GM19397 (cell line): Measurements from ENCODE around the gene PPP4R3B.
"Not testable (repeated sequence)": the region's sequence is repeated elsewhere in the genome, so short reads cannot be mapped to it uniquely, and the experiment has no call there.

ENCODE experiments used
- ATAC-seq: cut with Tn5 transposase; IDR thresholded peaks from one replicate; pipeline ENCODE4 v1.9.1; 2021; ENCODE audit warnings: mild to moderate bottlenecking, moderate library complexity; ENCODE audit not compliant: unreplicated experiment

Gene PPP4R3B

DNA sequence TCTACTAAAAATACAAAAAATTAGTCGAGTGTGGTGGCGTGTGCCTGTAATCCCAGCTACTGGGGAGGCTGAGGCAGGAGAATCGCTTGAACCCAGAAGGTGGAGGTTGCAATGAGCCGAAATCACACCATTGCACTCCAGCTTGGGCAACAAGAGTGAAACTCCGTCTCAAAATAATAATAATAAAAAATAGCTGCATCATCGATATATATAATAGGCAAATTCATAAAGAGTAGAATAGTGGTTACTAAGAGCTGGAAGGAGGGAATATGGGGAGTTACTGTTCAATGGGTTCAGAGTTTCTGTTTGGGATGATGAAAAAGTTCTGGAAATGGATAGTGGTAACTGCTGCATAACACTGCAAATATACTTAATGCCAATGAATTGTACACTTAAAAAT, 20.6 kb downstream of the PPP4R3B start:
- ATAC-seq: not testable (repeated sequence)

DNA sequence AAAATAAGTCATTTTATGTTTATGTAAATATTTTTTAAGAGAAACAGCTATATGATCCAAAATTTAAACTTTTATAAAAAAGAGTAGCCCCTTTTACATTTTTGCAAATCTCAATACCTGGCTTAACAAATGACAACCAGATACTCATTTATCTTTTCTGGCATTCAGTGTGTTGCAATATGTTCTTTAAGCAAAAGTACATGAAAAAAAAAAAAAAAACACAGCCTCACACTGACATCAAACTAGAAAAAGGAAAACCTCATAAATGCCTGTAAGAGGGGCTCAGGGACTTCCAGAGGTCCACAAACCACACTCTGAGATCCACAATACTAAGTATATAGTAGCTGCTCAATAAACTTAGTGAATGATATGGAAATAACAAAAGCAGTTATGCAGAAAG, 21.9 kb downstream of the PPP4R3B start:
- ATAC-seq: no peak

DNA sequence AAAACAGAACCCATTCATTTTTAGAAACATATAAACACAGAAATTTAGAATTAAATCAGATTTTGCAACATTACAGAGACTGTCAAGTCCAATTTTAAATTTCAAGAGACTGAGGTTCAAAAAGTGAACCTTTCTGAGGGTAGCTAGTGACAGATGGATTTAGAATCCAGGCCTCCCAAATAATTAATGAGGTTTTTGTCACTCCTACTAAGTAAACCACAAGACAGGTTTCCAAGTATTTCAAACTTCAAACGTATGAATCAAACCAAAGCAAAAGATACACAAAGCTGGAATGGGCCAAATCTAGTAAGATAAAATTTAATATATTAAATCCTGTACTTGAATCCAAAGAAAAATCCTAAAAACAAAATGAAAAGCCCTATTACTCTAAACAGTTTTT, 25.3 kb downstream of the PPP4R3B start:
- ATAC-seq: no peak

DNA sequence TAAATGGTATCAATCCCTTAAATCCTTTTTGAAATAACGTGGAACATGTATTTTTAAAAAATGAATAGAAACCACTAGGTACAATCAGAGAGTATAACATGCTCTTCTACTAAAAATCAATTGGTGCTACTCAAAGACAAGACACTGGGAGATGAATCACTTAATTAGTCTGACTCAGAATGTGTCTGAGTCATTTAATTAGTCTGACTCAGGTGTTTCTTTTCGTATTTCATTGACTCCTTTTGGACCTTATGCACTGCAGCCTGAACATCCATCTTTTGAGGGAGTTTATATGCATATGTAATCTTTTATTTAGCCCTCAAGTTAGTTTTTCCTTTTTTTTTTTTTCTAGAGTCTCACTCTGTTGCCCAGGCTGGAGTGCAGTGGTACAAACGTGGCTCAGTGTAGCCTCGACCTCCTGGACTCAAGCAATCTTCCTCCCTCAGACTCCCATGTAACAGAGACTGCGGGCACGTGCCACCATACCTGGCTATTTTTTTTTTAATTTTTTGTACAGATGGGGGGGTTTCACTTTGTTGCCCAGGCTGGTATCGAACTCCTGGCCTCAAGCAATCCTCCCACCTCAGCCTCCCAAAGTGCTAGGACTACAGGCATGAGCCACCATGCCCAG, 26.5 kb downstream of the PPP4R3B start:
- no peak for ATAC-seq

DNA sequence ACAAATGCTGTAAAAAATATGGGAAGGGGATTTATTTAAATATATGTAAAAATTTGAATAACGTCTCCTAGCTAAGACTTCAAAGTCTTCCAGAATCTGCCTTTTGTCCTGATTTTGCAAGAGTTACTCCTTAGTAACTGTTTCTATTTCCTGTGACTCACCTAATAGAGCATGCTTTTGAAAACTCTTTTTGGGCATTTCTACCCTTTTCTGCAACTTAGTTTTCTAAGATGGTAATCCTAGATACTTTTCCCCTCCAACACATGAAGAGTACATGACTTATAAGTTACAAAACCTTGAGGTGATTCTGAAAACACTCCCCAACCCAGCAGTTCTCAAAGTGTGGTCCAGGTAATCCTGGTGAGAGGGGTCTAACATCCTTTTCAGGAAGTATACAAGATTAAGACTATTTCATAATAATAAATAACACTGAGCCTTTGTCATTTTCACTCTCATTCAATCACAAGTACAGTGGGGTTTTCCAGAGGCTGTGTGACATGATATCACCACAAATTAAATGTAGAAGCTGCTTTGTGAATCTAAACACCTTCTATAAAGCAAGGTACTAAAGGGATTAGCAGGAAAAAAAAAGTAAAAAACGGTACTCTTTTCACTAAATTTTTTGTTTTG, 31.9 kb downstream of the PPP4R3B start:
- no peak for ATAC-seq

DNA sequence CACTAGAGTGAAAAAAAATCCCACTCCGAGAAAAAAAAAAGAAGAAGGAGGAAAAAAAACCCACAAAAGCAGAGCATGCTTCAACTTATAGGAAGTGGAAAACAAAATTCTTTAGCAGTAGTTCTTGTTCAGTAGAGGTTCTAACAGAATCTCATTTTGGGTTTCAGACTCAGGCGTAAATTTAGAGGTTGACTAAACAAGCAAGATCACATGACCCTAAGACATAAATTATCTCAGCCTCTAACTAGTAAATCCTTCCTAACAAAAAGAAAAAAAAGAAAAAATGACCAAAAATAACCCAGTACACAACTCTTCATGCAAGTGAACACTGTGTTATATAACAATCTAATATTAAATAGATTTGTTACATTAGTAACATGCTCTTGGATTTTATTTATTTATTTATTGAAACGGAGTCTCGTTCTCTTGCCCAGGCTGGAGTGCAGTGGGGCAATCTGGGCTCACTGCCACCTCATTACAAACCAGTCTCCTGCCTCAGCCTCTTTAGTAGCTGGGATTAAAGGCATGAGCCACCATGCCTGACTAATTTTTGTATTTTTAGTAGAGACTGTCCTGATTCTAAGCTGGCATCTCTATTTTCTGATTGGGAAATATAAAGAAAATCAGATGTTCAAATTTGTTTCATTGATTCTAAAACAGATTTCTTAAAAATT, 35.4 kb downstream of the PPP4R3B start:
- ATAC-seq: no peak

DNA sequence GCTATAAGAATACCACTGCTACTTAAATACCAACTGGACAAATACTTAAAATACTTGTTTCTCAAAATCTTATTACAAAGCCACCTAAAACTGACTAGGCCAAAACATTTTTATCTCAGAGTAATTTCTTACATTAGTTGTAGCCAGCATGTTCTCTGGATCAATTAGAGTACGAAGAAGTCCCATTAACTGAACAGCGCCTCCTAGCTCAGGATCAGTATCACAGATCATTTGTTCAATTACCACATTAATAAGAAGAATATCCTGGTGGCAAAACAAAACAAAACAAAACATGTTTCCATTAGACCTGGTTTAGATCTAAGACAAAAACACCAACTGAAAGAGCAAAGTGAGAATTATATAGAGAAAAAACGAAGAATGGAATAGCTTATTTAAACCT, 36.0 kb downstream of the PPP4R3B start:
- no peak for ATAC-seq

DNA sequence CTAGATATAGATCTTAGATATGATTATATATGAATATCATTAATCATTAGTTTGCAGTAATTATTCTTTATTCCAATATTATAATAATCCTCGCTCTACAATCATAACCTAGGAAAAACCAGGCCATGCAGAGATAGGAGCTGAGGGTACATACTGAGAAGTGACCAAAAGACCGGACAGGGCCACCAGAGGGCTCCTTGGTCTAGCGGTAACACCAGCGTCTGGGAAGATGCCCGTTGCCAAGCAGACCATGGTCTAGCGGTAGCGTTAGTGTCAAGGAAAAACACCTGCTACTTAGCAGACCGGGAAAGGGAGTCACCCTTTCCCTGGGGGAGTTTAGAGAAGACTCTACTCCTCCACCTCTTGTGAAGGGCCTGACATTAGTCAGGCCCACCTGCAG, 48.4 kb downstream of the PPP4R3B start:
- ATAC-seq: not testable (repeated sequence)

DNA sequence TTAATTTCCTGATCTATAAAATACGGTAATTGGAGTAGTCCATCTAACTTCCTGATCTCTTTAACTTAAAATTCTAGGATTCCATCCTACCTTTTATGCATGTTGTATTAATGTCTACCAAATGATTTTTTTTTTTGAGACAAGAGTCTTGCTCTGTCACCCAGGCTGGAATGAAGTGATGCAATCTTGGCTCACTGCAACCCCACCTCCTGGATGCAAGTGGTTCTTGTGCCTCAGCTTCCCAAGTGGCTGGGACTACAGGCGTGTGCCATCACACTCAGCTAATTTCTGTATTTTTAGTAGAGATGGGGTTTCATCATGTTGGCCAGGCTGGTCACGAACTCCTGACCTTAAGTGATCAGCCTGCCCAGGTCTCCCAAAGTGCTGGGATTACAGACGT, 50.1 kb downstream of the PPP4R3B start:
- ATAC-seq: no peak

DNA sequence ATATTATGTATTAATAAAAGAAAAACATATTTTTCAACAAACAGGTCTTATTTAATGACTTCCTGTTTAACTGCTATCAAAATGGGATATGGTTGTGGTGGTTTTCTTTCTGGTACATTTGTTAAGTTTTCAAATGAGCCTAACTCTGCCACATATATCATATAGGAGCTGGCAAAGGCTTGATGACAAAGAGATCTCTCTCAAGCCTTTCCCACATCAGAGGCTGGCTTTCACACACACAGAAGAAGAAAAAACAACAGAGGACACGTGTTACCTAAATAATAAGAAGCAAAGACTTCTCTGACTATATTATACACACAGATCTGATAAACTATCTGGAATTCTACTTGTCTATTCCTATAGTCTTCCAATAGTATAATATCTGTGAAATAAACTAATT, 51.8 kb downstream of the PPP4R3B start:
- no peak for ATAC-seq

DNA sequence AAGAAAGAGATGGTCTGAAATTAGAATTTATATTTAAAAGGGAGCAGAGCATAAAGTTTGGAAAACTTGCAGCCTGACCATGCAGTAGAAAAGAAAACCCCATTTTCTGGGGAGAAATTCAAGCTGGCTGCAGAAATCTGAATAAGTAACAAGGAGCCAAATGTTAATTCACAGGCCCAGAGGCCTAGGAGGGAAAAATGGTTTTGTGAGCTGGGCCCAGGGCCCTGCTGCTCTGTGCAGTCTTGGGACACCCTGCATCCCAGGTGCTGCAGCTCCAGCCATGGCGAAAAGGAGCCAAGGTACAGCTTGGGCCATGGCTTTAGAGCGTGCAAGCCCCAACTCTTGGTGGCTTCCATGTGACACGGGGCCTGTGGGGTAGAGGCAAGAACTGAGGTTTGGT, 56.6 kb downstream of the PPP4R3B start:
- no peak for ATAC-seq

DNA sequence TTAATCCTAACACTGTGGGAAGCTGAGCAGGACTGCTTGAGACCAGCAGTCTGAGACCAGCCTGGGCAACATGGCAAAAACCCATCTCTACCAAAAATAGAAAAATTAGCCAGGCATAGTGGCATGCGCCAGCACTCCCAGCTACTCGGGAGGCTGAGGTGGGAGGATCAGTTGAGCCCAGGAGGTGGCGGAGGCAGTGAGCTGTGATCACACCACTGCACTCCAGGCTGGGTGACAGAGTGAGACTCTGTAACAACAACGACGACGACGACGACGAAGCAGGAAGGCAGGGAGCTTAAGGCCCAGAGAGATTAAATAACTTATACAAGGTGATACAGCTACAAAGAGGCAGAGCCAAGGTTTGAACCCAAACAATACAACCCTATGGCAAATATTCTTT, 60.6 kb downstream of the PPP4R3B start:
- ATAC-seq: no peak

DNA sequence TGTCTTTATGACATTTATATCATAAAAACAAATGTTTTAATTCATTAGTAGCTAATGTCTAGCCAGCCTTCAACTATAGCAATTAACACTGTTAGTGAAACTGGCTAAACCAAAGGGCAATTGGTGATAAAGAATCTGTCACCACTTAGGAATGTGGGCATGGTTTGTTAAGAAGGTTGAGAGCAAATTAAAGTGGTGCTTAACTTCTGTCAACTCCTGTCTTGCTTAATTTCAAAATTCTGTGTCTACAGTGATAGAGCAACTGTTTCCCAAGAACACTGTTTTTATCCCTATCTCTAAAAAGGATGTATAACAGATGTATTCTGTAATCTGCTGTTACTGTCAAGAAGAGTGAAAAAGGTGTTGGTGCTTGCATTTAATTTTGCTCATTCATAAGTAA, 61.4 kb downstream of the PPP4R3B start:
- ATAC-seq: no peak

DNA sequence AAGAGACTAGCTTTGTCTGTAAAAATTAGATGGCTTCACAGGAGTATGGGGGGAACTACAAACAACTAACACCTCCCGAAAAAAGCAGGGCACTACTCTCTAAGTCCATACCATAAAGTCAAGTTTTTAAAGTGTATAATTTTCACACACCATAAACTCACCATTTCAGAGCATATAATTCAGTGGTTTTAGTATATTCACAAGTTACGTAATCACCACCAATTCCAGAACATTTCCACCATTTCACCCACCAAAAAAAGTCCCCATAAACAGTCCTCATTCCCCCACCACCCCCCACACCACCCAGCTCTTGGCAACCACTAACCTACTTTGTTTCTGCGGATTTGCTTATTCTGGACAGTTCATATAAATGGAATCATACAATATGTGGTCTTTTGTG, 64.1 kb downstream of the PPP4R3B start:
- ATAC-seq: no peak

DNA sequence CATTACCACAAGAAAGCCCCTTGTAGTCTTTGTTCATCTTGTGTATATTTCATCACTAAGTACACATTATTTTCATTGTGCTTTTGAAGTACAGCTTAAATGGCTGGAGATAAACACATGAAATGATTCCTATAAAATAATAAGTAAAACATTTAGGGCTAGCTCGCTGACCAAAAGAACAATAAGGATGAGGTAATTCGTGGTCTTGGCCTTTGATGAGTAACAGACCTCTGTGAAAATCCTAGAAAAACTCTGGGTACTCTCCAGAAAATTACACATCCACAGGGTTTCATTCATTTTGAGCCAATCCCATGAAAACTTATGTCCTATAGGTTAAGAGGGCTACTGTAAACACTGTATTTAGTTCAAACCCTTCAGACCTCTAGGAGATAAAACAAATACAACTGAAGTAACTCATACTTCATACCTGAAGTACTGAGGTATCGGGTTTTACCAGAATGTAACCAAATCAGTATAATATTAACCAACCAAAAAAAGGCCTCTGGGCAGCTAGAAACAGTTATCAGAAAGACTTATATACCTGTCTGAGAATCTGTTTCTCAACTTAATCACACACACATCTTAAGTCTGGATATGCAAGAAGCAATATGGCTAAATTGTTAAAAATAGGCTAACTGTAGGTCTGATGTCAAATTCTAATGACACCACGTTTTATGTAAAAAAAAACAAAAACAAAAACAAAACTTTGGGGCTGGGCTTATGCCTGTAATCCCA, 66.9 kb downstream of the PPP4R3B start:
- ATAC-seq: no peak

DNA sequence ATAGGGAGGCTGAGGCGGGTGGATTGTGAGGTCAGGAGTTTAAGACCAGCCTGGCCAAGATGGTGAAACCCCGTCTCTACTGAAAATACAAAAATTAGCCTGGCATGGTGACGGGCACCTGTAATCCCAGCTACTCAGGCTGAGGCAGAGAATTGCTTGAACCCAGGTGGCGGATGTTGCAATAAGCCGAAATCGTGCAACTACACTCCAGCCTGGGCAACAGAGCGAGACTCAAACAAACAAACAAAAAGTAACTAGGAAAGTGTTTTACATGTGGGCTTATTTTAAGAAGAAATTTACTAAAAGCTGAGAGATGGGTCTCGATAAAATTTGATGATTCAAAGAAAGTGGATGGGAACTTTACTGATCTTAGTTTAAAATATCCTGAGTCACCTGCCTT, 69.7 kb downstream of the PPP4R3B start:
- not testable (repeated sequence) for ATAC-seq

DNA sequence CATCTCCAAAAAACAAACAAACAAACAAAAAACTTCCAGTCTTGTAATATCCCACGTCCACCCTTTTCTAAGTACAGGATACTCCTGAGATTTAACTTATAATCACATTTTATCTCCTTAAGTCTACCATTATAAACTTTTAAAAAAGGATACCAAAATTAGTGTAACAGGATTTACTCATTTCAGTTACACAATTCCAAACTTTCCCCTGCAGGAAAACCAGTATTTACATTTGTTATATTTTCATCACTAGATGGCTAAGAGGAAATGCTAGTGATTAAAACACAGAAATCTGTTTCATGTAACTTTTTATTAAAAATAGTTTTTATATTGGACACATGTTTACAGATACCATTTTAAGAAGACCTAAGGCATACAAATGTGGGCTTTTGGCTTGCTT, 70.4 kb downstream of the PPP4R3B start:
- ATAC-seq: no peak

DNA sequence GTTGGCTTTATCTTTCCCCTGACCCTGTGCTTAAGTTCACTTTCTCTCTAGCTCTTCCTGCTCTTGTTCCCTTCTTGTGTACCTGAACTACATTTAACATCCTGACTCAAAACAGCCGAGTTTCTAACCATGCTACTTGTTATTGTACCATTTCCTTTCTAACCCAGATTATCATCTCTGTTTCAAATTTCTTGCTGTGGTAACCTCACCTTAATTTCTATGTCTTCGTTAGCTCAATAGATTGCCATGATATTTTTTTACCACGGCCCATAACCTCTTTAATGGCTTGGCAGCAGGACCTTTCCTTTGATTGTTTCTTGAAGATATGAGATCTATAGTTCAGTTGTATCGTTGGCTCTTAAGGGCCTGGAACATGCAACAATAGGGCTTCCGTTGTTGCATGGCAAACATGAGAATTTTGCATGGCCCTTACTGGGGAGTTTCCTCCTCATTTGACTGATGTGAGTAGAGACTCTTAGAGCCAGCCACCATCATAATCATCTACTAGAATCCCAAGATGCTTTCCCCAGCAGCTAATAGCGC, 86.8 kb downstream of the PPP4R3B start:
- ATAC-seq: no peak

DNA sequence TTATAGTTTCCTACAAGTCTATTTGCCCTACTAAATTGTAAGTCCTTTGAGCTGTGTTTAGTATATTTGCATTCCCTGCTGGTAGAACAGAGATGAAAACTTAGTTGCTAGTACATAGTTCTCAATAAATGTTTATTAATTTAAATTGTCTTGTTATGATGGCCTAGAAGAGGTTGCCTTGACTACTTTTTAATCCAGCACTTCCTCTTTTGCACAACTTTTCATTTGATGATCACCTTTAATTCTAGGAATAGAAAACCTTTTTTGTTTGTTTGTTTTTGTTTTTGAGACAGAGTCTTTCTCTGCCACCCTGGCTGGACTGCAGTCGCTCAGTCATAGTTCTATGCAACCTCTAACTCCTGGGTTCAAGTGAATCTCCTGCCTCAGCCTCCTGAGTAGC, 91.2 kb downstream of the PPP4R3B start:
- no peak for ATAC-seq

DNA sequence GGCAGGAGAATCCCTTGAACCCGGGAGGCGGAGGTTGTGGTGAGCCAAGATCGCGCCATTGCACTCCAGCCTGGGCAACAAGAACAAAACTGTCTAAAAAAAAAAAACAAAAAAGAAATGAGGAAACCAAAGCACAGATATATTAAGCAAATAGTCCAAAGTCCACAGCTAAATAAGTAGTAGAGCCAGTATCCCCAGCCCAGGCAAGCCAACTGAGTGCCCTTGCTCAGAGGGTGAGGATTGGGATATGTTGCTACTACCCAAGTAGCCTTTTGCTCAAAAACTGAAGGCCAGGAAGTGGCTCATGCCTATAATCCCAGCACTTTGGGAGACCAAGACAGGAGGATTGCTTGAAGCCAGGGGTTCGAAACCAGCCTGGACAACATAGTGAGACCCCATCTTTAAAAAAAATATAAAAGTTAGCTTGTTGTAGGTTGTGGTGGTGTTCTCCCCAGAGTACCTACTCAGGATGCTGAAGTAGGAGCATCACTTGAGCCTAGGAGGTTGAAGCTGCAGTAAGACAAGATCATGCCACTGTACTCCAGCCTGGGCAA, 92.5 kb downstream of the PPP4R3B start:
- ATAC-seq: no peak
